B cell (primary cell): ENCODE results near the gene CDC26. TPM values are rescaled to one million over a fixed set of nuclear protein-coding genes. Genes with fewer than 3 reads are reported as not detected.

Source experiments
- ATAC-seq: fragments of 200-7000 bp; cut with Tn5 transposase; one replicate; pipeline ENCODE4 v1.10.0; 2021; ENCODE audit warnings: low read depth, mild to moderate bottlenecking, moderate number of reproducible peaks, moderate library complexity
- CTCF ChIA-PET: fragments of 350-600 bp; sonication (Branson Sonifier 250); formaldehyde crosslinking; loops from one replicate; lab custom pipeline; 2021; ENCODE audit warnings: antibody characterized with exemption, inconsistent platforms; lab: Charles Lee
- POLR2A ChIA-PET: fragments of 350-600 bp; sonication (Branson Sonifier 250); formaldehyde crosslinking; loops from one replicate; lab custom pipeline; 2021; ENCODE audit warnings: antibody characterized with exemption; lab: Charles Lee
- DNase-seq: peaks from one replicate; pipeline ENCODE4 v3.0.0; 2013
- H2AFZ ChIP-seq: 2 replicates; pipeline ENCODE4 v1.6.1; 2012; ENCODE audit warnings: mild to moderate bottlenecking, low read depth, low read length; ENCODE audit not compliant: insufficient read depth, poor library complexity, severe bottlenecking
- H3K27ac ChIP-seq, 2 donors: 1 replicate in 1 of 2; 2 replicates in 1 of 2; pipeline ENCODE4 v1.5.1; 2012 to 2013; ENCODE audit warnings: low read length in 2 of 2, mild to moderate bottlenecking in 2 of 2, moderate library complexity in 1 of 2
- H3K27me3 ChIP-seq, 4 experiments: fragments of 200-600 bp in 1 of 4; sonication (generic) in 1 of 4; replicated peaks in 1 of 4; 1 replicate in 2 of 4; 2 replicates in 2 of 4; pipeline versions ENCODE4 v1.6.1 to v1.7.0; 2013 to 2016; ENCODE audit warnings: low read length in 3 of 4, mild to moderate bottlenecking in 2 of 4, mixed read lengths in 1 of 4, moderate library complexity in 1 of 4; ENCODE audit not compliant: insufficient read depth in 4 of 4, control insufficient read depth in 3 of 4; ENCODE audit errors: control extremely low read depth in 1 of 4
- H3K36me3 ChIP-seq, 2 experiments: replicated peaks in 1 of 2; 1 replicate in 1 of 2; 2 replicates in 1 of 2; pipeline versions ENCODE4 v1.6.1 to v1.7.1; 2013; ENCODE audit warnings: low read length in 1 of 2; ENCODE audit not compliant: insufficient read depth in 2 of 2, control insufficient read depth in 1 of 2; ENCODE audit errors: control extremely low read depth in 1 of 2, extremely low read depth in 1 of 2
- H3K4me1 ChIP-seq, 2 donors: fragments of 200-600 bp in 1 of 2; sonication (generic) in 1 of 2; 1 replicate in 1 of 2; 2 replicates in 1 of 2; pipeline versions ENCODE4 v1.5.1 to v1.6.1; 2013 to 2017; ENCODE audit warnings: low read length in 2 of 2; ENCODE audit not compliant: control insufficient read depth in 2 of 2, insufficient read depth in 2 of 2
- H3K4me2 ChIP-seq: replicated peaks from 2 replicates; pipeline ENCODE3; 2012; ENCODE audit warnings: mild to moderate bottlenecking, low read depth, low read length; ENCODE audit not compliant: poor library complexity, severe bottlenecking
- H3K4me3 ChIP-seq, 5 experiments: fragments of 200-600 bp in 1 of 5; sonication (generic) in 1 of 5; 1 replicate in 3 of 5; 2 replicates in 2 of 5; pipeline versions ENCODE4 v1.5.1 to v1.7.0; 2011 to 2016; ENCODE audit warnings: low read length in 4 of 5, mild to moderate bottlenecking in 4 of 5, low read depth in 2 of 5, control low read depth in 1 of 5, moderate library complexity in 1 of 5; ENCODE audit not compliant: insufficient read depth in 1 of 5; ENCODE audit errors: control extremely low read depth in 1 of 5, extremely low read depth in 1 of 5
- H3K79me2 ChIP-seq: fragments of 200-600 bp; sonication (generic); one replicate; pipeline ENCODE4 v1.6.0; 2016; ENCODE audit warnings: low read length; ENCODE audit not compliant: control insufficient read depth, insufficient read depth
- H3K9ac ChIP-seq: fragments of 200-600 bp; sonication (generic); 2 replicates; pipeline ENCODE4 v1.6.1; 2017; ENCODE audit warnings: mild to moderate bottlenecking, low read length, moderate library complexity
- H3K9me3 ChIP-seq, 3 donors: one replicate each; pipeline versions ENCODE4 v1.6.1 to v1.7.1; 2013; ENCODE audit warnings: low read length in 2 of 3; ENCODE audit not compliant: control insufficient read depth in 2 of 3, insufficient read depth in 1 of 3; ENCODE audit errors: control extremely low read depth in 1 of 3
- H4K20me1 ChIP-seq: 2 replicates; pipeline ENCODE4 v1.6.0; 2012; ENCODE audit warnings: mild to moderate bottlenecking, low read length; ENCODE audit not compliant: insufficient read depth, control insufficient read depth, poor library complexity, severe bottlenecking
- H3K27ac Mint-ChIP-seq: one replicate; pipeline ENCODE4 v1.8.0; 2021; ENCODE audit warnings: mixed read lengths
- H3K27me3 Mint-ChIP-seq: one replicate; pipeline ENCODE4 v1.8.0; 2021; ENCODE audit warnings: mixed read lengths
- H3K4me1 Mint-ChIP-seq: one replicate; pipeline ENCODE4 v1.8.0; 2021; ENCODE audit warnings: mixed read lengths
- H3K4me3 Mint-ChIP-seq: one replicate; pipeline ENCODE4 v1.8.0; 2021; ENCODE audit warnings: mixed read lengths
- H3K9me3 Mint-ChIP-seq: one replicate; pipeline ENCODE4 v1.8.0; 2022; ENCODE audit warnings: mixed read lengths; ENCODE audit not compliant: insufficient read depth
- EZH2 ChIP-seq: IDR thresholded peaks from 2 replicates; pipeline ENCODE4 v1.6.1; 2012; ENCODE audit warnings: borderline replicate concordance, low read depth, mild to moderate bottlenecking, moderate library complexity, low read length; ENCODE audit not compliant: insufficient read depth, poor library complexity, severe bottlenecking
- WGBS: methylation state at CpG from one replicate; pipeline ENCODE4 v1.1.5; 2013; ENCODE audit warnings: missing lambda C conversion rate; ENCODE audit not compliant: insufficient coverage; 5-methylcytosine and 5-hydroxymethylcytosine counted together
- intact Hi-C: fragments of 100-400 bp; cut with micrococcal nuclease; formaldehyde crosslinking; loops from one replicate; pipeline ENCODE4 v1.10.0; 2022
- polyA plus RNA-seq: library from polyadenylated mRNA; depleted of rRNA; stranded (reverse); fragments of >200 nt; gene quantifications from 2 replicates; pipeline ENCODE4 v1.2.3, GENCODE V29; 2012
- total RNA-seq, 2 donors: library from RNA; stranded (reverse); fragments of 120-200 nt in 1 of 2; gene quantifications; 1 replicate in 1 of 2; 2 replicates in 1 of 2; pipeline versions ENCODE4 v1.2.3 to v1.2.4, GENCODE V29; 2013 to 2022
- TF ChIP-seq, protein P1 (sequence below): fragments of 200-600 bp; IDR thresholded peaks from one replicate; pipeline ENCODE4 v1.8.0; 2022; ENCODE audit warnings: antibody characterized with exemption, mild to moderate bottlenecking

CDC26 gene
- total and polyA plus RNA-seq, 2 donors (not counting 1 experiment from before 2014, with no cell fraction given), result 14.8 to 32.9 TPM

DNA sequence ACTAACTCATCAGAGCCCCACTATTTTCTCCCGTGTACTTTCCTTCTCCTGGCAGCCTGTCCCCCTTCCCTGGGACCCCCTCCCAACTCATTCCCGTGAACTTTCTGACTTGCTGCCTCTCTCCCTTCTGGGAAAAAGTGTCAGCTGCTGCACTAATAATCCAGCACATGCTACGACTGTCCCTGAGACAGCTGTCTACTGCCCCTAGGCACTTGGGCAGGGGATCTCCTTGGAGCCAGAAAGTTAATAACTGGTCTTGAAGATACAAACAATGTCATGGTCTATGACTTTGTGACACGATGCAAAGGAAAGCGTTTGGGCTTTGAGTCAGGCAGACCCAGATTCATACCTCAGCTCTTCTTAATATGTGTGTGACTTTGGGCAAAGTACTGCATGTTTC is 37.9 kb upstream of the CDC26 start:
- H3K27me3 Mint-ChIP-seq, result peaks cover 9% of the 10 kb centered on the region
- H3K4me1 ChIP-seq, result no peaks in the 10 kb centered on the region
- no peaks in the 10 kb centered on the region for H3K4me1 Mint-ChIP-seq
- no peak overlapping the region for H3K4me3 ChIP-seq
- no peaks in the 10 kb centered on the region for H3K9me3 Mint-ChIP-seq
- H3K4me3 Mint-ChIP-seq, result no peak overlapping the region
- H3K79me2 ChIP-seq, result no peaks in the 10 kb centered on the region
- no peak overlapping the region for H3K9ac ChIP-seq
- H3K4me2 ChIP-seq, result no peak overlapping the region
- 98% methylated on average over 4 of the region's 5 CpGs for WGBS
- no peak overlapping the region for H2AFZ ChIP-seq
- H3K36me3 ChIP-seq, result no peaks in the 10 kb centered on the region
- ATAC-seq (no peak), DNase-seq (no peak)
- CTCF ChIA-PET, result interaction anchor here (1.1 kb wide), 1 partner anchor 88 kb away, joined by 3 read pairs; the partner anchor contains the start of gene ALAD
- POLR2A ChIA-PET, result no interaction called here
- H3K27ac ChIP-seq, result no peak overlapping the region
- H3K27me3 ChIP-seq, result no peaks in the 10 kb centered on the region
- H3K27ac Mint-ChIP-seq, result no peak overlapping the region
- H3K9me3 ChIP-seq, result no peaks in the 10 kb centered on the region
- no peaks in the 10 kb centered on the region for H4K20me1 ChIP-seq
- intact Hi-C loops, result no loop called here
- no peak for TF ChIP-seq EZH2
- TF ChIP-seq, protein P1, sequence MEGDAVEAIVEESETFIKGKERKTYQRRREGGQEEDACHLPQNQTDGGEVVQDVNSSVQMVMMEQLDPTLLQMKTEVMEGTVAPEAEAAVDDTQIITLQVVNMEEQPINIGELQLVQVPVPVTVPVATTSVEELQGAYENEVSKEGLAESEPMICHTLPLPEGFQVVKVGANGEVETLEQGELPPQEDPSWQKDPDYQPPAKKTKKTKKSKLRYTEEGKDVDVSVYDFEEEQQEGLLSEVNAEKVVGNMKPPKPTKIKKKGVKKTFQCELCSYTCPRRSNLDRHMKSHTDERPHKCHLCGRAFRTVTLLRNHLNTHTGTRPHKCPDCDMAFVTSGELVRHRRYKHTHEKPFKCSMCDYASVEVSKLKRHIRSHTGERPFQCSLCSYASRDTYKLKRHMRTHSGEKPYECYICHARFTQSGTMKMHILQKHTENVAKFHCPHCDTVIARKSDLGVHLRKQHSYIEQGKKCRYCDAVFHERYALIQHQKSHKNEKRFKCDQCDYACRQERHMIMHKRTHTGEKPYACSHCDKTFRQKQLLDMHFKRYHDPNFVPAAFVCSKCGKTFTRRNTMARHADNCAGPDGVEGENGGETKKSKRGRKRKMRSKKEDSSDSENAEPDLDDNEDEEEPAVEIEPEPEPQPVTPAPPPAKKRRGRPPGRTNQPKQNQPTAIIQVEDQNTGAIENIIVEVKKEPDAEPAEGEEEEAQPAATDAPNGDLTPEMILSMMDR, result no peak

DNA sequence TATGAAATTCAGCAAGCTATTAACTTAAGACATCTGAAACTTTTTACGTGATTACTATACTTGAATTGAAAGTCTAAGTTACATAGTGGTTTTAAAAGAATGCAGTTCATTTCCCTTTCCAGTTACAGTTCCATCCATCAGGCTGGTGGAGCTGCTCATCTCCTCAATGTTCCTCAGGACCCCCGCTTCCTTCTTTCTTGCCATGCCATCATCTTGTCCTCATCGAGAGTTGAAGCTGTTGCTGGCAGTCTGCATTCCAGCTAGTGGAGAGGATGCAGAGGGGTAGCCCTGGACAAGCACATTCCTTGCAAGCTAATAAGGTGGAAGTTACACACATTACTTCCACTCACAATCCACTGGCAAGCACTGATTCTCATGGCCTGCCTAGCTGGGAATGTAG is 36.6 kb upstream of the CDC26 start:
- H3K27me3 Mint-ChIP-seq, result peaks cover 9% of the 10 kb centered on the region

More for the DNA sequence above, 36.6 kb upstream of the CDC26 start:
- H2AFZ ChIP-seq, result no peak overlapping the region
- no peaks in the 10 kb centered on the region for H3K36me3 ChIP-seq
- no peaks in the 10 kb centered on the region for H3K27me3 ChIP-seq
- ATAC-seq, result no peak
- no peak overlapping the region for H3K27ac Mint-ChIP-seq
- no peak overlapping the region for H3K27ac ChIP-seq
- H3K4me2 ChIP-seq, result no peak overlapping the region
- intact Hi-C loops, result no loop called here
- WGBS, result no CpG with 5 or more reads among the region's 3 CpGs
- H3K9ac ChIP-seq, result no peak overlapping the region
- H3K4me1 Mint-ChIP-seq, result no peaks in the 10 kb centered on the region
- no peak overlapping the region for H3K4me3 Mint-ChIP-seq
- no peak for DNase-seq
- TF ChIP-seq, protein P1, result no peak
- no peak for TF ChIP-seq EZH2
- no peaks in the 10 kb centered on the region for H3K9me3 ChIP-seq
- no peak overlapping the region for H3K4me3 ChIP-seq
- CTCF ChIA-PET, result interaction anchor here (0.7 to 5.4 kb wide), 8 partner anchors 37 to 346 kb away, joined by 3 to 34 read pairs (median 5); partner anchors contain the start of gene ALAD
- POLR2A ChIA-PET, result no interaction called here
- H4K20me1 ChIP-seq, result no peaks in the 10 kb centered on the region
- no peaks in the 10 kb centered on the region for H3K79me2 ChIP-seq
- no peaks in the 10 kb centered on the region for H3K4me1 ChIP-seq
- no peaks in the 10 kb centered on the region for H3K9me3 Mint-ChIP-seq
